ENCODE measurements around the gene SUSD4.

The SUSD4 gene

DNA sequence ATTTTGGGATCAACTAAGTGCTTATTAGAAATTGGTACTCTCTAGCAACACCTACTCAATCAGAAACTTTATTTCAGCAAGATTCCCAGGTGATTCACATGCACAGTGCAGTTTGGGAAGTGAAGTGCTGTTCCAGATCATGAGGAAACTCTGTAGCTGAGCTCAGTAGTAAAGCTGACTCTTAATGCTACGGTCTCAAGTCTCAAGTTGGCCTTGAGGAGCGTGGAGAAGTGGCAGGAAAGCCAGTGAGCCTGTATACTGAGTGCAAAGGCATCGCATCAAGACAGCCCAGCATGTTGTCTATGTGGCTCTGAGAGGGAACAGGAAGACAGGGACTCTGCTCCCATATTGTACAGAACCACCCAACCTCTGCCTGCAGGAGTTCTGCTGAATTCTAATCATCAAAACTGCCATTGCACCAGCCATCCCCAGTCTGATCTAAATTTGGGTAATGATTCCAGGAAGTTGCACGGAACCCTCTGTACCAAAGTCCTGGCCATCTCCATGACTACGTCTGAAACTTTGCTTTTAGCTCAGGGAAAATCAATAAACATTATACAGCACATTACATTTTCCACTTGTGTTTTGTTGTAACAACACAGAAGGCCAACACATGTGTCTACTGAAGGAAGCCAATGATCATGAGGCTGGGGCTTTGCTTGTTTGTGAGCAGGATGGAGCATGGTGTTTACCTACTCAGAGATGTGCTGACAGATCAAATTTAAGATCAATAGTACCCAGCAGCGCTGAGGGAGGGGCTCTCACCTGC, 115.8 kb downstream of the SUSD4 start:
- DNase-seq, result no peak

DNA sequence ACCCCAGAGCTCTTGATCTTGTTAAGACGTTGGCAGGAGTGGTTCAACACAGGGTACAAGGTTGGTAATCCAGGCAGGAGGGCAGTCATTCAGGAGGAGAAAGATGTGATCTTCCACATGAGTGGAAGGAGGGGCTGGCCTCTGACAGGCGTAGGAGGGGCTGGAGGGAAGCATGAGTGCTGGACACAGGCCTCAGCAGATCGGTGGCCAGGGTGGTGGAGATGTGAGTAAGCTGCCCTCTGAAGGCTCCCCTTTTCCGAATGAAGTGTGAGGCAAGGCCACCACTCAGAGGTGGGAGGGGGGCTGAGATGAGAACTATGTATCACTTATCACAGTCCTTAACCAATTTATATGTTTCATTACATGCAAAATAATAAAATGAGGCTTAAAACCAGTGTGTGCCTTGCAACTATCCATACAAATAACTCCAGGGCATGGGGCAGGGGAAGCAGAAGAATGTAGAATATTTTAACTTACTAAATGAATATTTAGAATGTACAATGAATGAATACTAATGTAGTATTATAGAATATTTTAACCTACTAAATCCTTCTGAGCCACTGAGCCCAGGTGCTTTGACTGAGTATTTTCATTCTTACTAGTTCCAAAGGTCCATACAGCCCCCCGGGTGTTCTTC, 117.4 kb downstream of the SUSD4 start:
- no peak for DNase-seq

DNA sequence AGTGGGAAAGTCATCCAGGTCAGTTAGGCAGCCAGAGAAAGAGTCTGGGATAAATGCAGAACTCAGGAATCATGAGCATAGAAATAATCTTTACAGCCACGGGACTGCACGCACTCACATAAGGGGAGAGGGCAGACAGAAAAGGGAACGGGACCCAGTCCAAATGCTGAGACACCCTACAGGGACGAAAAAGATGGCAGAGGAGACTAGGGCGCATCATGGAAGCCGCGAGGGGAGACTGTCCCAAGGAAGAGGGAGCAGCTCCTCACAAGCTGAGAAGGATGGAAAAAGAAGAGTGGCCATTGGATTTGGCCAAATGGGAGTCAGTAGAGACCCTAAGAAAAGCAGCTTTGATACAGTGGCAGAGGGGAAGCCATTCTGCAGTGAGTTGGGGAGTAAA, 118.0 kb downstream of the SUSD4 start:
- DNase-seq, result no peak

DNA sequence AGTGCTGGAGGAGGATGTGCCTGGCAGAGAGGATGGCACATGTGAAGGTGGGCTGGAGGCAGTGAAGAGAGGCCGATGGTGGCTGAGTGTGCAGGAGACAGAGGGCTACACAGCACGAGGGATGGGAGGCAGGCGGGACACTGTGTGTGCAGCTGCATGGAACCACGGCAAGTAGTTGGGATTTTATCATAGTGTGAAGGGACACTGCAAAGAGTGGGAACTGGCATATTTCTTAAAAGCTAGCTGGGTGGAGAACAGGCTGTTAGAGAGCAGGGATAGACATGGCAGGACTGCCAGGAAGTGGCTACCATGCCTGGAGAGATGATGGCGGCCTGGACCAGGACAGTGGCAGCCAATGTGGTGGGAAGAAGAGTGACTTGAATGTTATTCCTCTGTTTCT, 118.6 kb downstream of the SUSD4 start:
- no peak for DNase-seq

DNA sequence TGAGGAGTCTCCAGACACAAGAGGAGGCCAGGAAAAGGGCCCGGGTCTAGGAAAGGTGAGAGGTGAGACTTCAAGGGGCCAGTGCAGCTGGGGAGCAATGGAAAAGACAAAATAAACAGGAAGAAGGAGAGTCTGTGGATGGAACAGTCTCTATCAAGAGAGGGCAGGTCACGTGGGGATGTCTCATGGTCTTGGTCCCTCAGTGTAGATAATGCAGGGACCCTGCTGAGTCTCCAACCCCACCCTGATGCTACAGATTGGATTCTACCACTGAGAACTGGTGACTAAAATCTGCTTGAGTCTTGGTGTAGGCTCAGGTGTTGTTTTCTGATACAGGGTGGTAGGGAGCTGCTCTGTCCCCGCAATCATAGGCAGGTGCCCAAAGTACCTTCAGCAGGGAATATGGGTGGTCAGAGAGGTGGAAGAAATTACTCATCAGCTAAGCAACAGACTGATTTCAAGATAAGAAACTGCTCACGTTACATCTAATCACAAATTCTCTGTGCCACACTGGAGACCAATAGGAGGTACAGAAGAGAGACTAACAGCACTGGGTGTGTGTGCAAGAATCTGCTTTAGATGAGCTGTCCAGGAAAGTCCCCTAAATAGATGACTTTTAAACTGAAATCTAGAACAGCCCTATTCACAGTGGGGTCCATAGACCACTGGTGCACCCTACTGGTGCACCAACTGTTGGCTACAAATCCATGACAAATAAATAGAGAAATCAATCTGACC, 119.4 kb downstream of the SUSD4 start:
- DNase-seq, result no peak

DNA sequence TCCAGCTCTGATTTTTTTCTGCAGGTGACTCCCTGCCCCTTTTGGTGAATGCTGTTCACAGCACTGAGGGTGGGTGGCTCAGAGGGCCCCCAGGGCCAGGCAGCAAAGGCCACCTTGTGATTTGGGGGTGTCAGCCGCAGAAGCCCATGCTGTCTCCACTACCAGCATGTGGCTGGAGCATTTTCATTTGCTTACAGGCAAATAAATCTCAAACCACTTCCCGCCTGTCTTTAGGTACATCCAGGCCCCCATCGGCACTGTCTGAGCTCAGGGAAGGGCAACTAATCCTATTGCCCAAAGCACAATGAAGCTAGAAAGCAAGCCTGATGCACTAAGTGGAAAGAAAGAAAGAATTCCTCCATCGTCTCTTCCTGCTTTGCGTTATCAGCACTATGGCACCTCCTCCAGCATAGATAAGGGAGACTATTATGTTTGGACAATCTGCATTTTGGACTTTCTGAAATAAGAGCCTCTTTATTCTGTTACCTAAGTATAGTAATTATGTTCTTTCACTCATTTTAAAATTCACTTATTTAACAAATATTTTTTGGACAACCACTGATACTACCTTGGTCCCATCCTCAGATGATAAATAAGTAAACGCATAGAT, 120.4 kb downstream of the SUSD4 start:
- no peak for DNase-seq

DNA sequence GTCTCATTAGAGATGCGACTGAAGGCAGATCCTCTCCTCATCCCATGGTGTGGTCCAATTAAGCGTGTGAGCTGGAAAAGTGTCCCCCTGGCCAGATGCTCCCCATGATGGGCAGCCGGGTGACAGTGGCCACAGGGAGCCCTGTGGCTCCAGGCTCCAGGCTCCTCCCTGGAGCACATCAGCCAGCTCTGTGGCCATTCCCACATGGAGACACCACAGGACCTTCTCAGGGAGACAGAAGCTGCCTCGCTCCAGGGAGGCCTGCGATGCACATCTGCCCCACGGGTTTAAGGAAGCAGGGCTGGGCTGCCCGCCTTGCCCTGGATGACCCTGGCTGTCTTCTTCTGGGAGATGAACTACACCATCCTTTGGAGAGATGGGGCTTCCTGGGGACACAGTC, 121.0 kb downstream of the SUSD4 start:
- no peak for DNase-seq

DNA sequence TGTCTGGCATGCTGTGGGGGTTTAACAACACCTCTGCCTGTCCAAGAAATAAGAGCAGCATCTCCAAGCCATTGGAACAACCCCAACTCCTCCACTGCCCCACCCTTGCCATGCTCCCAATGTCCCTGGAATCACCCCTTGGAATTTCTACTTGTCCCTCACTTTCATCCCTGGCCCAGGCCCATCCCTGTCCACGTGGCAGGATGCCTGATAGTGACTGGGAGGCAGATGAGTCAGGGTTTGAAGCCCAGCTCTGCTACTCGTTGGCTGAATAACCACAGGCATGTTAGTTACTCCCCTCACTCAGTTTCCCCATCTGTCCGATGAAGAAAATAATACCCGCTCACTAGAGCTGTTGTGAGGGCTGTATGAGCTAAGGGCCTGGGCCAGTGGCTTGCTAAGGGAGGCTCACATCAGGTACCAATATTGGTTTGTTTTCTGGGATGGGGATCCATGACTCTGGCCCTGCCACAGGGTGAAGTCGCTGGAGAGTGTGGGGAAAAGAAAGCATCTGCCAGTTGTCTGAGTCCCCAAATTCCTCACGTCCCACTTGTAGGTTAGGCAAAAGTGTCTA, 121.5 kb downstream of the SUSD4 start:
- DNase-seq, result no peak

DNA sequence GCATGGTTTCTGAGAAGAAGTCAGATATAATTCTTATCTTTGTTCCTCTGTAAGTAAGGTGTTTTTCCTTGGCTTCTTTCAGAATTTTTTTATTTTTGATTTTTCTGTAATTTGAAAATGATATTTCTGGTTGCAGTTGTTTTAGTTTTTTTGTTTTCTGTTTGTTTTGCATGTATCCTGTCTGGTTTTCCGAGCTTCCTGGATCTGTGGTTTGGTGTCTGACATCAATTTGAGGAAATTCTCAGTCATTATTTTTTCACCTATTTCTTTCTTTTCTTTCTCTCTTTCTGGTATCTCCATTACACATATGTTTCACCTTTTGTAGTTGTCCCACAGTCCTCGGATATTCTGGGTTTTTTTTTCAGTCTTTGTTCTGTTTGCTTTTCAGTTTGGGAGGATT, 123.9 kb downstream of the SUSD4 start:
- DNase-seq, result no peak

DNA sequence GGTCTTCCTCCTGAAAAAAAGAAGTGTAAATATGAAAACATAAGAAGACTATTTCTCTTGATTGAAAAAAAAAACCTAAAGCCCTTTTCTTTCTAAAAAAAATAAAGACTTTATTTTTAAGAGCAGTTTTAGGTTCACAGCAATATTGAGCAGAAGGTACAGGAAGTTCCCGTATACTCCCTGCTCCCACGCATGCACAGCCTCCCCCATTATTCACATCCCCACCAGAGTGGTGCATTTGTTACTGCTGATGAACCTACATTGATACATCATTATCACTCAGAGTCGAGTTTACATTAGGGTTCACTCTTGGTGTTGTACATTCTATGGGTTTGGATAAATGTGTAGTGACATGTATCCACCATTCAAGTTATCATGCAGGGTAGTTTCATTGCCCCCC, 128.9 kb downstream of the SUSD4 start:
- no peak for DNase-seq

DNA sequence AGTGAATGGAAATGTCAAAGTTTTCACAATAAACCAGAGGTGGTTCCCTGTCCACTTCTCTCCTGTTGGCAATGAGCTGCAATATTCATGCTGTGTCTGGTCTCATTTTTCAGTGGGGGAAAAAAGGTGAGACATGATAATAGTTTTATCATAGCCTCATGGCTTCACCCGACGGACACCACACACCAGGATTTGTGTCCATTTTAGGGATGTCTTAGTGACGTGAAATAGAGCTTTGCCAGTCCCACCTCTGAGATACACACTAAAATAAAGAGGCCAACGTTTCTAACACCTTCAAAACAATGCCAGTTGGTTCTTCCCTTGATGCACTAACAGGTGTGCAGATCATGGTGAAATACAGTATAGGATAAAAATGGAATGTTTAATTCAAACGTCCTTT, 129.4 kb downstream of the SUSD4 start:
- no peak for DNase-seq

DNA sequence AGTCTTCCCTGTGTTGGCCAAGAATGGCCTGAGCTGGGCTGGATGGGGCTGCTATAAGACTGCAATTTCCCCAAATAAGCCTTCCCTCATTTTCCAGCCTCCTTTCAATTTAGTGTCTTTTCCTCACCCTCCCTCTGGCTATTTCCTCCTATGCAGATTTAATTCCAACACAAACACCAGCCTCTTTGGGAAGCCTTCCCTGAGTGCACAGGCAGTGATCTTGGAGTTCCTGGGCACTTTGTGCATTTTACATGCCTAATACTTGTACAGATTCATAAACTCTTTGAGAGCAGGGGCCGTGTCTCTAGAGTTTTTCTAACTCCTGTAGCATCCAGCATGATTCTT, 129.8 kb downstream of the SUSD4 start:
- no peak for DNase-seq

DNA sequence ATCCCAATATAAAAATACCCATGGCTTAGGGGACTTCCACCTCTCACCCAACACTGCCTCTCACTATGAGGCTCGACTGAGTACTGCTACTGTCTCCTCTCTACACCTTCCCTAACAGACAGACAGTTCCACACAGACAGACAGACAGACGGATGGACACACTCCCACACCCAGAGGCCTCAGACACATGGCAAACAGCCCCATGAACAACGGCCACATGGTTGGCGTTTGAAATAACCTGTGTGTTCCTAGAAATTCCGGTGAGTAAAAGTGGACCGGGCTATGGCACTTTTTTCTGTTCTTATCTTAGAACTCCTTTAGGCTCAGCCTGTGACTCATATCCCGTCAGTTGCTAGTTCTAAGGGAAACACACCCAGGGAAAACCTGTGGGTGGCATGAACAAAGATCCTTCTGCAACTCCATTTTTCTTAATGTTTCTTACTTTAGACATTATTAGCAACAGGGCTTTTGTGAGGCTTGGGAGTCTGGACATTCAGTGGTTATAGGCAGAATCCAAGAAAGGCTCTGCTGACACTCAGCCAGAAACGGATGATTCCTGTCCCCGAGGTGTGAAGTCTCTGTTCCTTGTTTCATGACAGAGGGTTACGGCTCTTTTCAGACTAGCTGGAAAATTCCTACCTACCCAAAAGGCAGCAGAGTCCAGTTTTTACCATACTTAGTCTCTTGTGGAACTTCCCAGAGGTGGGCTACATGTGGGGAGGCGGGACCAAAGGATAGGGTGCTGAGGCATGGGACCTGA, 130.4 kb downstream of the SUSD4 start:
- DNase-seq, result no peak

DNA sequence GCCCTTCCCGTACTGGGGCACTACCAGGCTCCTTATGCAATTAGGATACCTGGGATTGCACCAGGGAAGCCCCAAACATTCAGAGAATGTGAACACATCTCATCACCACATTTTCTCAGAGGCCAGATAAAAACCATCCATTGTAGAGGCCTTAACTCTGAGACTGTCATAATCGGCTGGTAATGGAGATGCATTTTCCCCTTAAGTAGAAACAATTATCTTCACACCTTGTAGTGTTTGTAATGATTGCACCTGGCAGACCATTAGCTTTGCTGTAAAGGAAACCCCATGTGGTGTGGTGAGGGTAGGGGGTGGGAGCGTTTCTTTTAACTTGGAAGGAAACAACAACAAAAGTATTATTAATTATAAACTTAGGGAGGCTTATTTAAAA, 131.0 kb downstream of the SUSD4 start:
- no peak for DNase-seq

DNA sequence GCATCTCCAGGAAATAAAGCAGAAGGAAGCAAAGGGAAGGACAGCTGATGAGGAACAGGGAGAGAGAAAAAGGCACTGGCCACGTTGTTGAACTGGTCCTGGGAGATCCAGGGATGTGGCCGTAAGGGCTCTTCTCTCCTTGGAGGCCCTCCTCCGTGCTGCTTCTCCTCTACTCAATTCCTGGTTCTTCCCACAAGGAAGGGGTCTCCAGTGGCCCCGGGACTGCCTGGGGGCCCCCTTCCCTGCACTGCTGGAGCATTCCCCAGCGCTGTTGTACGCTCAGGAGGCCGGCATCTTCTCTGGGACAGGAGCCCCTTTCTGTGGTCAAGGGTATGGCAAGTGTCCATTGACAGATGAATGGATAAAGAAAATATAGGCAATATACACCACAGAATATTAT, 132.4 kb downstream of the SUSD4 start:
- no peak for DNase-seq

DNA sequence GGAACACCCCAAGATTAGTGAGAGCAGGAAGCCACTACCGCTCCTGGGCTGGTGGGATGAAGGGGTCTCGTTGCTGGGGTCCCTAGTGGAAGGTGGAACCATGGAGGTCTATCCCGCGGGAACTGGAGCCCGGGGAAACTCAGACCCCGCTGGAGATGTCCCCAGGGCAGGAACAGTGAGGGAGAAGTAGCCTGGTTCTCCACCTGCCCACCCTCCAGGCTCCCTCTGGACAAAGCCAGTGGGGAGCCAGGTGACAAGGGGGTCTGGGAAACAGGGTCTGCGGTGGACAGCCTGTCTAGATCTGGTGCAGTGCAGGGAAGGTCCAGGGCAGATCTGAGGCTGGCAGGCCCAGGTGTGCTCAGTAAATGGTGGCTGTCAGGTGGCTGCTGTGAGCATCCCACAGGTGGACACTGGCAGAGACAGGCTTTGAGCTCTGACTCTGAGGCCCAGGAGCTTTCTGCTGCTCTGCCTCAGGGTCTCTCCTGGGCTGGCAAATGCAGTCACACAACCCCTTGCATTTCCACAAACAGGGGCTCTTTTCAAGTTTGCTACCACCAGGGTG, 132.9 kb downstream of the SUSD4 start:
- no peak for DNase-seq

DNA sequence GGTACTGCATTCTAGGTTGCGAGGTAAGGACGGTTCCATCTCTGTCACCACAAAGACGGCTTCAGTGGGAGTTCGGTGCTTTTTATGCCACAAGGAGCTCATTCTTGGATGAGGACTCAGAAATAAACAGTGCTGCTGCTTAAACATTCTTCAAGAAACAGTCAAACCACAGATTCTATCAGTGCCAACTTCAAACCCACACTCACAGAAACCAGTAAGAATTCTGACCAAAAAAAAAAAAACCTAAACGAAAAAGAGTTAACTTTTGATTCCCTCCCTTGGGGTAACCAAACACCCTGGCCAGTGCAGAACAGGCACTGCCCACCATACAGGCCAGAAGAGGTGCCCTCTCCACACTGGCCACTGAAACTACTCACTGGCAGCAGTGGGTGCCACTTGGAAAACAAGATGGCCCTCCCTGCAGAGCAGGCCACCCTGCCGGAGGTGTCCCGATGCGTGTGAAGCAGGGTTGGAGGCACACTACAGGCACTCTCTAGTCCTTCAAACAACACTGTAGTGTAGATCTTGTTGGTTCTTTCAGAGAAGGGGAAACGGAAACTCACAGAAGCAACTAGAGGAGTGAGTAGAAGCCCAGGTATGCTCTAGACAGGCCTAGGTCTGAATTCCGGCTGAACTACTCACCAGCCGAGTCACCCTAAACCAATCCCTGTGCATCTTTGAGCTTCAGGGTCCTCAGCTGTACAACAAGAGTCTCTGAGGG, 133.7 kb downstream of the SUSD4 start:
- DNase-seq, result no peak

DNA sequence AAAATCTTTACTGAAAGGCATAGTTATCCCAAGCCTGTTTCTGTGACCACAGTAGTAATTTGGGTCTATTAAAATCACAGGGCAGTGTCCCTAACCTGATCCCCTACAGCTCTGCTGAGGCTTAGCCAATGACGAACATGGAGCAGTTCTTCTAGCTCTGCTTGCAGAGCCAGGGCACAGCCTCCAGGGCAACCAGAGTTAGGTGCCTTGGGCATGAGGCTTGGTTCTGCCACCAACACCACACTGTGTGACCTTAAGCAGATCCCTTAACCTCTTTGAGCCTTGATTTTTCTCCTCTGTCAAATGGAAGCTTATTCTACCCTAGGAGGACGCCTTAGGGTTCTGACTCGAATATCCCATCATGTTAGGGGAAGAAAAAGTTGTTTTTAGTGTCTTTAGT, 134.2 kb downstream of the SUSD4 start:
- no peak for DNase-seq

DNA sequence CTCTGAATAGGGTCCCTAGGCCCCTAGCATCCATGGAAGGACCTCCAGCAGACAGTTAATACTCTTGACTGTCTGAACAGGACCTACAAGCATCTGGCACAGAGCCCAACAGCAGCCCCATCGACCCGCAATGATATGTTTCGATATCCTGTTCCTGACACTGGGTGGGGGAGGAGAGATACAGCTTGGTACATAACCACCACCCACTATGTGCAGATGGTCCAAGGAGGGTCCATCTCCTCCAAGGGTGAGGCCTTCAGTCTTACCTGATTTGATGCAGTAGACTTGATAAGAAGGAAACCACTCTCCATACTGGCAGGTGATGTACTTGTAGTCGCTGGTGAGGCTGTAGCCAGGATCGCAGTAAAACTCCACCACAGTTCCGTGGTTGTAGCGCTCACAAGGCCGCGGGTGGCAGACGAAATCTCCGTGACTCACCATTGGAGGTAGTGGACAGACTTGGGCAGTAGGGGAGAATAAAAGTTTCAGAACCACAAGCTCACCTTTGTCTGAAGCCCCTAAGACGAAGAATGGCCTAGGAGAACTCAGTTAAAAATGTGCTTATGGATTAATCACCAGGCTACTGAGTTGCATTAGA, 134.9 kb downstream of the SUSD4 start:
- DNase-seq, result no peak

DNA sequence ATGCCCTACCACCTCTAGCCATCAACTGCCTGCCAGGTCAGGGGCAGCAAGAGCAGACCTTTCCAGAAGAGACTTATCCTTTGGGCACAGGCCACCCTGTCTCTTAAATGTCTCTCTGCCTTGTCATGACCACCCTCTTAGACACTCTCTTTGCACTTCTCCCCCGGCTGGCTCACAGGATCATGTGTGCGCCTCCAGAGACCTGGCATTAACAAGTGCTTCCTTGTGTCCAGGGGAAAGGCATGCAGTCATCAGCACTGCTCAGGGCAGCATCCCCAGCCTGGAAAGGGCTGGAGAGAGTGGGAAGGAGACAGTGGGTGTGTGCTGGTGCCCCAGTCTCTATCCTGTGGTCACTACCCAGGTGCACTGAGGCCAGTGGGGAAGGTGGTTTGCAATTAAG, 135.8 kb downstream of the SUSD4 start:
- DNase-seq, result no peak

DNA sequence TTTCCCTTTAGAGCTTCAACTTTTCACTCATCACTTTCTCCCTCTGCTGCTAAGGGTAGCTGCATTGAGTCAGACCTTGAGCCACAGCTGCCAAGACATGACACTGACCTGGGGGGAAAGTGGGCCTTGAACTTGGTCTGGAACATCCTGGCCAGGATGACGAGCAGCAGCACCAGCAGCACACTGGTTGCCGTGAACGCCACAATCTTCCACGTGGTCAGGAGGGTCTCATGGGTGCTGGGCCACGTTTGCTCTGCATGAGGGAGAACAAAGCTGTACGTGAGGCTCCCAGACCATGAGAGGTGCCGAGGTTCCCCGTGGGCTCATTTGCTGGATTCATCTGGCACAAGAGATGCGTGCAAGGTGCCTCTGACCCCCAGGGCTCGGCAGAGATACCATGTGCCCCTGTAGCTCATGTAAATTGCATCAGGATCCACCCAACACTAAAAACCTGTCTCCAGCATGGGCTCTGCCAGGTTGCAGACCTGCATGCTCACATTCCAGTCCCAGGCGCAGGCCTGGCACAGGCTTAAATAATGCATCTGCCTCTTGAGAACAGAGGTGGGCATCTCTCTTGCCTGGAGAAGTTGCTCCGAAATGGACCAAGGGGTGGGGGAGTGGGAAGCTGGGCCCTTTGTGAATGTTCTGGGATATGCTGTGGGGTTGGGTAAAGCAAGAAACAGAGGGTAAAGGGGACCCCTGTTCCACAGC, 136.3 kb downstream of the SUSD4 start:
- no peak for DNase-seq

All from NCI-H187 treated with DMSO at 0.1 percent for 48 hours (cell line).